ENCODE data around the gene YIF1A.

- TF ChIP-seq CTCF (IDR thresholded peaks at IDR 0.05) (no peak), POLR2AphosphoS5 (IDR thresholded peaks at IDR 0.05) (no peak)
These were observed 8.5 kb downstream of the YIF1A start for GRCh38 chr11:66280428-66280827.

Data from esophagus muscularis mucosa (tissue), 3 donors.